PFSK-1 (cell line): ENCODE measurements around the gene AGXT2.

Source experiments
- FOXP2 ChIP-seq: optimal IDR thresholded peaks from 2 replicates; pipeline ENCODE3; 2011; ENCODE audit warnings: borderline replicate concordance, control low read depth, inconsistent platforms; ENCODE audit not compliant: insufficient read depth; ENCODE audit errors: extremely low read length, extremely low read depth
- POLR2AphosphoS5 ChIP-seq: IDR thresholded peaks from 2 replicates; pipeline ENCODE4 v1.6.1; 2012; ENCODE audit warnings: low read depth, mild to moderate bottlenecking, control low read depth, low read length, moderate library complexity
- REST ChIP-seq, 2 experiments: IDR thresholded peaks; 2 replicates each; pipeline versions ENCODE4 v1.6.1 to v1.8.0; 2011 to 2012; ENCODE audit warnings: low read depth in 2 of 2, low read length in 2 of 2, control low read depth in 1 of 2, inconsistent platforms in 1 of 2, mild to moderate bottlenecking in 1 of 2, moderate library complexity in 1 of 2; ENCODE audit not compliant: insufficient read depth in 1 of 2
- SIN3A ChIP-seq: IDR thresholded peaks from 2 replicates; pipeline ENCODE4 v1.6.1; 2012; ENCODE audit warnings: mild to moderate bottlenecking, low read length, moderate library complexity, borderline replicate concordance; ENCODE audit not compliant: insufficient read depth
- TAF1 ChIP-seq: IDR thresholded peaks from 2 replicates; pipeline ENCODE4 v1.6.1; 2012; ENCODE audit warnings: low read length, control low read depth, borderline replicate concordance; ENCODE audit not compliant: insufficient read depth

The AGXT2 gene

GRCh38 chr5:34977934-34978613, 69.7 kb downstream of the AGXT2 start:
- TF ChIP-seq TAF1 = no peak
- no peak for TF ChIP-seq FOXP2
- no peak for TF ChIP-seq POLR2AphosphoS5

GRCh38 chr5:34976347-34976746, 71.4 kb downstream of the AGXT2 start:
- TF ChIP-seq FOXP2 = no peak
- no peak for TF ChIP-seq TAF1
- no peak for TF ChIP-seq SIN3A

- TF ChIP-seq POLR2AphosphoS5 (no peak), FOXP2 (no peak), SIN3A (no peak), REST (IDR thresholded peaks at IDR 0.05; ENCODE audit: insufficient read depth in 1 of 2, low read depth in 2 of 2, low read length in 2 of 2) (no peak), TAF1 (no peak)
Measured at GRCh38 chr5:34970552-34970951, 77.2 kb downstream of the AGXT2 start.

- TF ChIP-seq SIN3A (no peak), REST (IDR thresholded peaks at IDR 0.05; ENCODE audit: insufficient read depth in 1 of 2, low read depth in 2 of 2, low read length in 2 of 2) (no peak), POLR2AphosphoS5 (no peak), FOXP2 (no peak), TAF1 (no peak)
Measured at GRCh38 chr5:34968258-34968657, 79.5 kb downstream of the AGXT2 start.

- TF ChIP-seq POLR2AphosphoS5 (no peak), REST (IDR thresholded peaks at IDR 0.05; ENCODE audit: insufficient read depth in 1 of 2, low read depth in 2 of 2, low read length in 2 of 2) (no peak), TAF1 (no peak), SIN3A (no peak), FOXP2 (no peak)
Measured at GRCh38 chr5:34967540-34967939, 80.2 kb downstream of the AGXT2 start.

- TF ChIP-seq TAF1 = no peak
- TF ChIP-seq SIN3A = no peak
- TF ChIP-seq POLR2AphosphoS5 = no peak
- no peak for TF ChIP-seq FOXP2
- no peak for TF ChIP-seq REST (IDR thresholded peaks at IDR 0.05; ENCODE audit: insufficient read depth in 1 of 2, low read depth in 2 of 2, low read length in 2 of 2)
Measured at GRCh38 chr5:34959323-34959722, 88.4 kb downstream of the AGXT2 start.
